Endothelial cell of umbilical vein (primary cell): ENCODE results near the gene GLIPR1L1. TPM values are rescaled to one million over a fixed set of nuclear protein-coding genes. Genes with fewer than 3 reads are reported as not detected.

Experiments used
- BruUV-seq: library from RNA; stranded (reverse); fragments of 400-500 nt; replicated peaks from 2 replicates; lab custom pipeline; 2021; lab: Mats Ljungman, UMichigan
- CTCF ChIA-PET: fragments of 300-600, 350-600 bp; sonication (Branson Sonifier 250); formaldehyde crosslinking; loops from one replicate; lab custom pipeline; 2021; ENCODE audit warnings: antibody characterized with exemption, inconsistent platforms; lab: Charles Lee
- POLR2A ChIA-PET: fragments of 300-600, 350-600 bp; sonication (Branson Sonifier 250); formaldehyde crosslinking; loops from one replicate; lab custom pipeline; 2021; ENCODE audit warnings: antibody characterized with exemption, inconsistent platforms; lab: Charles Lee
- DNase-seq: peaks from one replicate; pipeline ENCODE4 v3.0.0-alpha.2; 2011; ENCODE audit warnings: low read depth, low spot score
- FAIRE-seq: peaks from 2 replicates; lab custom pipeline; 2011; peaks lifted over from hg19 to GRCh38; lab: Jason Lieb, UNC
- H2AFZ ChIP-seq: 2 replicates; pipeline ENCODE4 v1.6.0; 2012; ENCODE audit warnings: low read depth, low read length, control low read depth, inconsistent platforms
- H3K27ac ChIP-seq: 2 replicates; pipeline ENCODE4 v1.5.1; 2011; ENCODE audit warnings: low read depth, mild to moderate bottlenecking, control low read depth, low read length, moderate library complexity; ENCODE audit not compliant: insufficient read depth
- H3K27me3 ChIP-seq, 2 experiments: 2 replicates each; pipeline versions ENCODE4 v1.6.0 to v1.6.1; 2011; ENCODE audit warnings: low read length in 2 of 2, mixed read lengths in 1 of 2; ENCODE audit not compliant: control insufficient read depth in 2 of 2, insufficient read depth in 2 of 2
- H3K36me3 ChIP-seq, 2 experiments: 2 replicates in 1 of 2; 3 replicates in 1 of 2; pipeline ENCODE4 v1.5.1; 2011; ENCODE audit warnings: low read length in 2 of 2, mild to moderate bottlenecking in 1 of 2, moderate library complexity in 1 of 2; ENCODE audit not compliant: control insufficient read depth in 2 of 2, insufficient read depth in 2 of 2; ENCODE audit errors: extremely low read depth in 1 of 2
- H3K4me1 ChIP-seq: 3 replicates; pipeline ENCODE4 v1.5.1; 2011; ENCODE audit warnings: mild to moderate bottlenecking, low read length; ENCODE audit not compliant: control insufficient read depth, insufficient read depth; ENCODE audit errors: extremely low read depth
- H3K4me2 ChIP-seq: 2 replicates; pipeline ENCODE4 v1.6.1; 2011; ENCODE audit warnings: low read length, control low read depth, mixed read lengths; ENCODE audit not compliant: insufficient read depth
- H3K4me3 ChIP-seq, 3 experiments: fragments of 200-600 bp in 1 of 3; sonication (generic), shearing (Covaris generic) in 1 of 3; replicated peaks in 1 of 3; 2 replicates each; pipeline ENCODE4 v1.5.1; 2011 to 2016; ENCODE audit warnings: control low read depth in 3 of 3, low read length in 3 of 3, mild to moderate bottlenecking in 2 of 3, inconsistent platforms in 1 of 3, low read depth in 1 of 3, moderate library complexity in 1 of 3; ENCODE audit not compliant: insufficient read depth in 1 of 3
- H3K79me2 ChIP-seq: 2 replicates; pipeline ENCODE4 v1.6.0; 2012; ENCODE audit warnings: low read length, inconsistent platforms; ENCODE audit not compliant: control insufficient read depth, insufficient read depth
- H3K9ac ChIP-seq: replicated peaks from 2 replicates; pipeline ENCODE3; 2011; ENCODE audit warnings: low read length, control low read depth; ENCODE audit not compliant: insufficient read depth; ENCODE audit errors: extremely low read depth
- H3K9me1 ChIP-seq: replicated peaks from 3 replicates; pipeline ENCODE4 v1.6.0; 2011; ENCODE audit warnings: mild to moderate bottlenecking, low read length; ENCODE audit not compliant: control insufficient read depth, insufficient read depth; ENCODE audit errors: extremely low read depth
- H3K9me3 ChIP-seq: replicated peaks from 2 replicates; pipeline ENCODE4 v1.5.1; 2012; ENCODE audit warnings: low read length, inconsistent platforms; ENCODE audit not compliant: control insufficient read depth, insufficient read depth
- H4K20me1 ChIP-seq: replicated peaks from 2 replicates; pipeline ENCODE3; 2011; ENCODE audit warnings: mild to moderate bottlenecking, low read length; ENCODE audit not compliant: control insufficient read depth, insufficient read depth; ENCODE audit errors: extremely low read depth
- CTCF ChIP-seq, 2 donors: IDR thresholded peaks; 1 replicate in 1 of 2; 2 replicates in 1 of 2; pipeline ENCODE4 v1.5.1; 2011; ENCODE audit warnings: low read length in 2 of 2, mild to moderate bottlenecking in 2 of 2, moderate library complexity in 2 of 2, control low read depth in 1 of 2, inconsistent platforms in 1 of 2, low read depth in 1 of 2; ENCODE audit not compliant: insufficient read depth in 1 of 2; ENCODE audit errors: extremely low read depth in 1 of 2
- EZH2 ChIP-seq: IDR thresholded peaks from 2 replicates; pipeline ENCODE4 v1.6.1; 2012; ENCODE audit warnings: borderline replicate concordance, low read depth, mild to moderate bottlenecking, moderate library complexity, low read length, inconsistent platforms; ENCODE audit not compliant: severe bottlenecking
- FOS ChIP-seq: IDR thresholded peaks from 2 replicates; pipeline ENCODE4 v1.6.1; 2011; ENCODE audit warnings: mild to moderate bottlenecking, low read length, moderate library complexity, borderline replicate concordance; ENCODE audit not compliant: insufficient read depth
- GATA2 ChIP-seq: IDR thresholded peaks from 2 replicates; pipeline ENCODE4 v1.7.0; 2011; ENCODE audit warnings: low read depth, mild to moderate bottlenecking, moderate library complexity, mixed read lengths, low read length; ENCODE audit not compliant: insufficient read length, insufficient read depth
- JUN ChIP-seq: IDR thresholded peaks from 2 replicates; pipeline ENCODE4 v1.6.1; 2011; ENCODE audit warnings: borderline replicate concordance, low read depth; ENCODE audit not compliant: insufficient read length, insufficient read depth
- MAX ChIP-seq: IDR thresholded peaks from 2 replicates; pipeline ENCODE4 v1.6.1; 2011; ENCODE audit not compliant: insufficient read depth, insufficient read length
- MYC ChIP-seq: IDR thresholded peaks from one replicate; pipeline ENCODE4 v1.6.1; 2011; ENCODE audit warnings: mild to moderate bottlenecking, low read depth, low read length
- POLR2A ChIP-seq: IDR thresholded peaks from 2 replicates; pipeline ENCODE4 v1.6.1; 2012; ENCODE audit warnings: low read depth, mild to moderate bottlenecking, control low read depth, low read length
- POLR2AphosphoS5 ChIP-seq: IDR thresholded peaks from 2 replicates; pipeline ENCODE4 v1.6.1; 2012; ENCODE audit warnings: low read depth, mild to moderate bottlenecking, control low read depth, low read length, moderate library complexity; ENCODE audit not compliant: insufficient read depth
- dilution Hi-C: fragments of 300-500 bp; cut with MboI; formaldehyde crosslinking; loops from one replicate; pipeline ENCODE4 v1.15.0; 2019; ENCODE audit warnings: low sequenced_read_pairs; ENCODE audit not compliant: extremely low pct_ligation_motif_present
- intact Hi-C: fragments of 100-400 bp; cut with micrococcal nuclease; formaldehyde crosslinking; loops from one replicate; pipeline ENCODE4 v1.10.0; 2022
- polyA plus RNA-seq, 4 experiments: library from polyadenylated mRNA; depleted of rRNA in 3 of 4; stranded (reverse) in 3 of 4; unstranded in 1 of 4; fragments of >200 nt; gene quantifications; 2 replicates each; pipeline versions ENCODE4 v1.2.1 to v1.2.3, GENCODE V29; 2011 to 2012; ENCODE audit warnings: missing spikeins in 1 of 4
- total RNA-seq: library from RNA; stranded (reverse); gene quantifications from 2 replicates; pipeline ENCODE4 v1.2.3, GENCODE V29; 2021

Gene GLIPR1L1
- total and polyA plus RNA-seq, 2 donors (not counting 3 experiments of a cell fraction or from before 2014, with no cell fraction given), result not detected

GRCh38 chr12:75354011-75354410, 19.5 kb downstream of the GLIPR1L1 start:
- H3K79me2 ChIP-seq, result no peaks in the 10 kb centered on the region
- H3K9me3 ChIP-seq, result no peaks in the 10 kb centered on the region
- dilution Hi-C loops (no loop called here), intact Hi-C loops (no loop called here)
- H2AFZ ChIP-seq, result no peak overlapping the region
- no peak overlapping the region for H3K9ac ChIP-seq
- no peaks in the 10 kb centered on the region for H3K36me3 ChIP-seq
- no peaks in the 10 kb centered on the region for H3K4me1 ChIP-seq
- no peak overlapping the region for H3K27ac ChIP-seq
- no peak overlapping the region for H3K4me2 ChIP-seq
- POLR2A ChIA-PET, result no interaction called here
- no peaks in the 10 kb centered on the region for H3K9me1 ChIP-seq
- FAIRE-seq (no peak), DNase-seq (no peak)
- no TSS peak for BruUV-seq
- H3K27me3 ChIP-seq, result no peaks in the 10 kb centered on the region
- H3K4me3 ChIP-seq, result no peak overlapping the region
- CTCF ChIA-PET, result no interaction called here
- H4K20me1 ChIP-seq, result no peaks in the 10 kb centered on the region
- no peak for TF ChIP-seq CTCF (IDR thresholded peaks at IDR 0.05; ENCODE audit: extremely low read depth in 1 of 2, insufficient read depth in 1 of 2, low read depth in 1 of 2, low read length in 2 of 2)
- no peak for TF ChIP-seq MAX
- TF ChIP-seq EZH2, result no peak
- TF ChIP-seq FOS, result no peak
- TF ChIP-seq GATA2, result no peak
- no peak for TF ChIP-seq JUN
- no peak for TF ChIP-seq POLR2A
- no peak for TF ChIP-seq MYC
- TF ChIP-seq POLR2AphosphoS5, result no peak
